ENCODE results near the gene TGFBR2.

The TGFBR2 gene

DNA sequence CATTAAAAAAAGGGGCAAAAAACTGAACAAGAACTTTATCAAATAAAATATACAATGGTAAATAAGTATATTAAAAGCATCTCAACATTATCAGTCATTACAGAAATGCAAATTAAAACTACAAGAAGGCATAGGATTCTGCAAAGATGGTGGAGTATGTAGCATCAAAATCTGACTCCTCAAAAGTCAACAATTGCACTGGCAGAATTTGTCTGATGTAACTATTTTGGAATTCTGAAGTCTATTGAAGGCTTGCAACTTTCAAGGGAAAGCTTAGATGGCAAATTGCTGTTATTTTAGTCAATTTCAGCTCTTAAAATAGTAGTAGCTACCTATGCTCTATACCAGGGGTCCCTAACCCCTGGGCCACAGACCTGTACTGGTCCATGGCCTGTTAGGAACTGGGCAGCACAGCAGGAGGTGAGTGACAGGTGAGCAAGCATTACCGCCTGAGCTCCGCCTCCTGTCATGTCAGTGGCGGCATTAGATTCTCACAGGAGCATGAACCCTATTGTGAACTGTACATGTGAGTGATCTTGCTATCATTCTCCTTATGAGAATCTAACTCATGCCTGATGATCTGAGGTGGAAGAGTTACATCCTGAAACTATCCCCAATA lies 107.6 kb downstream of the TGFBR2 start:
- Histone ChIP-seq H3K36me3 (ENCODE audit: control insufficient read depth in 1 of 2, insufficient read depth in 2 of 2, low read length in 2 of 2) (no peaks in the 10 kb centered on the region), H3K4me3 (ENCODE audit: low read depth in 1 of 2, low read length in 2 of 2) (no peak overlapping the region), H3K9me3 (ENCODE audit: control insufficient read depth in 1 of 2, low read length in 2 of 2) (no peaks in the 10 kb centered on the region), H3K4me1 (ENCODE audit: control insufficient read depth in 1 of 2, insufficient read depth in 2 of 2, low read length in 2 of 2) (no peaks in the 10 kb centered on the region), H3K27ac (ENCODE audit: low read length) (no peak overlapping the region), H3K27me3 (ENCODE audit: low read depth, low read length) (no peaks in the 10 kb centered on the region)

DNA sequence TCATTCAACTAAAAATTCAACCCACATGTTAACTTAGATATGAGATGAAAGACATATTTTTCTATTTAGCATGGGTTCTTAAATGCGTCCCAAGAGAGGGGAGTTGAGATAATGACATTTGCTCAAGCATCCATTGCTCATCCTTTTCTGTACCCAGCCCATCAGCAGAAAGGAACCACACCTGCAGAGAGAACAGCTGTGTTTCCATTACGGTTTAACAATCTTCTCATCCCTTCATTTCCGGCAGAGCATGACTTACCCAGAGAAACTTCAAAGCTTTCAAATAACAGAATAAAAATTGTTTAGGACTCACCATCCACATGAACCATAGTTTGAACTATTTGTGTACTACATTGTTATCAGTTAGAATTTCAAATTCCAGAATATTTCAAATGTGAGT lies 113.1 kb downstream of the TGFBR2 start:
- Histone ChIP-seq H3K9me3 (ENCODE audit: control insufficient read depth in 1 of 2, low read length in 2 of 2) (no peaks in the 10 kb centered on the region), H3K36me3 (ENCODE audit: control insufficient read depth in 1 of 2, insufficient read depth in 2 of 2, low read length in 2 of 2) (no peaks in the 10 kb centered on the region), H3K4me3 (ENCODE audit: low read depth in 1 of 2, low read length in 2 of 2) (no peak overlapping the region), H3K27me3 (ENCODE audit: low read depth, low read length) (no peaks in the 10 kb centered on the region), H3K27ac (ENCODE audit: low read length) (no peak overlapping the region), H3K4me1 (ENCODE audit: control insufficient read depth in 1 of 2, insufficient read depth in 2 of 2, low read length in 2 of 2) (peaks cover 0 to 9% of the 10 kb centered on the region in 2 donors)

DNA sequence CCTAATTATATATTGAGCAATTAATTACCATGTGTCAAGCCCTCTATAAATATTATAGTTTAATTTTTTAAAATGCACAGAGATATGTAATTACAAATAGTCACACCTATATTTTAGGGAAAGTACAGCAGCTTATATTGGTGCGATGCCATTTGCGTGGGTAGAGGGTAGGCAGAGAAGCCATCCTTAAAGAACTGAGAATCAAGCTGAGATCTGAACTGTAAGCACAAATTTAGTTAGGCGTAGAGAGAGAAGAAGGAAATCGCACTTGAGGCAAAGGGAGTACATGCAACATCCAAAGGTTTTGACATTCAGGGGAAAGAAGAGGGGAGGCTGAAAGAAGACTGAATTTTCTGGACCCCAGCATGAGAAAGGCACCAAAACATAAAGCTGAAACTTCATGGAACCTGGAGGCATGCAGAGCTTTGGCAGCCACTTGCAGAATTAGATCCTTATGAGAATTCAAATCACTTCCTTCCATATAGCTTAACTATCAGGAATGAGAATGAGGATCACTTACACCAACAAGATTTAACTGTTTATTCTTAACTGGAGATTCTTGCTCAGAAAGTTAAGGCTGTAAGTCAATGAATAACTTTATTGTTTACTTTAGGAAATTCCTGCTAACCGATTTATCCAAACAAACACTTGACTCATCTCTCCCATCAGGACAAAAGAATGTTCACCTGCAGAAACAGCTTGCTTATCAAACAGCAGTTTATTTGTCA lies 114.3 kb downstream of the TGFBR2 start:
- H3K36me3 ChIP-seq (ENCODE audit: control insufficient read depth in 1 of 2, insufficient read depth in 2 of 2, low read length in 2 of 2) = no peaks in the 10 kb centered on the region
- no peaks in the 10 kb centered on the region for H3K27me3 ChIP-seq (ENCODE audit: low read depth, low read length)
- H3K4me1 ChIP-seq (ENCODE audit: control insufficient read depth in 1 of 2, insufficient read depth in 2 of 2, low read length in 2 of 2) = peaks cover 0 to 9% of the 10 kb centered on the region in 2 donors

DNA sequence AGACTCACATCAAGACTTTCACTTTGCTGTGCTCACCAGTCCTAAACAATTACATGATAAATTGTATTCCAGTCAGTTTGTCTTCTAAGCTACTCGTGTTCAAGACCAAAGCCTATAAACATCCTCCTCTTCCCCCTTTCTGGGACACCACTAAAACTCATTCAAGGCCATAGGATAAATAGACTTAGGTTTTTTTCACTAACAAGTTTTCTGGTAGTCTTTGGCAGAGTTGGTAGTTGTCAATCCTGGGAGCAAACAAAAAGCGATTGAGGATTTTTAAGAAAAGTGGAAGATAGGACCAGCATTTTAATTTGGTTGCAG lies 114.9 kb downstream of the TGFBR2 start:
- no peak overlapping the region for H3K4me3 ChIP-seq (ENCODE audit: low read depth in 1 of 2, low read length in 2 of 2)
- no peaks in the 10 kb centered on the region for H3K36me3 ChIP-seq (ENCODE audit: control insufficient read depth in 1 of 2, insufficient read depth in 2 of 2, low read length in 2 of 2)
- H3K4me1 ChIP-seq (ENCODE audit: control insufficient read depth in 1 of 2, insufficient read depth in 2 of 2, low read length in 2 of 2) = peaks cover 0 to 9% of the 10 kb centered on the region in 2 donors
- no peak overlapping the region for H3K27ac ChIP-seq (ENCODE audit: low read length)
- H3K27me3 ChIP-seq (ENCODE audit: low read depth, low read length) = no peaks in the 10 kb centered on the region
- H3K9me3 ChIP-seq (ENCODE audit: control insufficient read depth in 1 of 2, low read length in 2 of 2) = no peaks in the 10 kb centered on the region

More for the DNA sequence above, 114.3 kb downstream of the TGFBR2 start:
- Histone ChIP-seq H3K4me3 (ENCODE audit: low read depth in 1 of 2, low read length in 2 of 2) (no peak overlapping the region), H3K27ac (ENCODE audit: low read length) (no peak overlapping the region), H3K9me3 (ENCODE audit: control insufficient read depth in 1 of 2, low read length in 2 of 2) (no peaks in the 10 kb centered on the region)

DNA sequence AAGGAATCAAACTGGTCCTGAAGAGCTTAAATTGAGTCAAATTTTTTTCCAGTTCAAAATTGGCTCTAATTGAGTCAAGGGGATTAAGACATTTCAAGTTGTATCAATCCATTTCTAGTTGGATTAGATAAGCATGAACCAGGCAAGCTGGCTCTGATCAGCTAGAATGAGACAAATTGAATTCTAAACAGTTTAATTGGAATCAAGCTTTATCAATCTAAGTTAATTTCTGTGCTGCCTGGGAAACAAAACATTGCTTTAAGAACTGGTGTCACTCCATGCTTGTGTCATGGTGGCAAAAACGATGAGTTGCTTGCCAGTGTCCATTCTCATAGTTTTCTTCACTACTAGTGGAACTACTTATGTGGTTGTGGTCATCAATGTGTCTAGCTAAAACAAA lies 116.8 kb downstream of the TGFBR2 start:
- Histone ChIP-seq H3K36me3 (ENCODE audit: control insufficient read depth in 1 of 2, insufficient read depth in 2 of 2, low read length in 2 of 2) (no peaks in the 10 kb centered on the region), H3K27me3 (ENCODE audit: low read depth, low read length) (no peaks in the 10 kb centered on the region)

DNA sequence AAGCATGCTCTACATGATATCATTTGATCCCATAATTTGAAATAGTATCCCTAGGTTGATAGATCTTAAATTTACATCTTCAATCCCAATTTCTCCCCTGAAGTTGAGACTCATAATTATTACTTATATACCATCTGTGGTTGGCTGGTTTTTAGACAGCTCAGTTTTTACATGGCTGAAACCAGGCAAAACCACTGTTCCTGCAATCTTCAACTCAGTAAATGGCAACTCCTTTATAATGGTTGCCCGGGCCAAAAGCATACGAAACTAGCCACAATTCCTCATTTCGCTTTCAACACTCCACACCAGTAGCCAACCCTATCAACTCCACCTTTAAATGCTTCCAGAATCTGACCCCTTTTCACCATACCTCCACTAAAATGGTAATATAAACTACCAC lies 118.5 kb downstream of the TGFBR2 start:
- Histone ChIP-seq H3K4me3 (ENCODE audit: low read depth in 1 of 2, low read length in 2 of 2) (no peak overlapping the region), H3K9me3 (ENCODE audit: control insufficient read depth in 1 of 2, low read length in 2 of 2) (no peaks in the 10 kb centered on the region), H3K27me3 (ENCODE audit: low read depth, low read length) (no peaks in the 10 kb centered on the region), H3K4me1 (ENCODE audit: control insufficient read depth in 1 of 2, insufficient read depth in 2 of 2, low read length in 2 of 2) (peaks cover 0 to 12% of the 10 kb centered on the region in 2 donors), H3K27ac (ENCODE audit: low read length) (no peak overlapping the region), H3K36me3 (ENCODE audit: control insufficient read depth in 1 of 2, insufficient read depth in 2 of 2, low read length in 2 of 2) (no peaks in the 10 kb centered on the region)

More for the DNA sequence above, 116.8 kb downstream of the TGFBR2 start:
- H3K4me1 ChIP-seq (ENCODE audit: control insufficient read depth in 1 of 2, insufficient read depth in 2 of 2, low read length in 2 of 2) = peaks cover 0 to 12% of the 10 kb centered on the region in 2 donors
- H3K9me3 ChIP-seq (ENCODE audit: control insufficient read depth in 1 of 2, low read length in 2 of 2) = no peaks in the 10 kb centered on the region
- no peak overlapping the region for H3K4me3 ChIP-seq (ENCODE audit: low read depth in 1 of 2, low read length in 2 of 2)
- no peak overlapping the region for H3K27ac ChIP-seq (ENCODE audit: low read length)

DNA sequence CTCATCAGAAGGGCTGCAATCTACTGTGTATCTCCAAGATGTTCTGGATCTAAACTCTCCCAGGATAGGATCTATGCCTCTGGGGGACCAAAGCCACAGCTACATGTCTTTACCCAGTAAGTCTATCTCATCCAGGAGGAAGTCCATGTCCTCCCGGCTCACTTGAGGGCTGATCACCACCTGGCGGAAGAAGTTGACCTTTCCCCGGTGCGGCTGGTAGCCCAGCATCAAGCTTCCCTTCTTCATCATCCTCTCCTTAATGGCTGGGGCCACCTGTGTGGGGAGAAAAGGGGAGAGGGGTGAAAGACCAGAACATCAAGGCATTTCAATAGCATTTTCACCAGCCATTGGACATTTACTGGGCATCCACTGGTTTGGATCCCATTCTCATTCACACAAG lies 121.7 kb downstream of the TGFBR2 start:
- Histone ChIP-seq H3K27me3 (ENCODE audit: low read depth, low read length) (no peaks in the 10 kb centered on the region), H3K4me1 (ENCODE audit: control insufficient read depth in 1 of 2, insufficient read depth in 2 of 2, low read length in 2 of 2) (peaks cover 0 to 4% of the 10 kb centered on the region in 2 donors), H3K9me3 (ENCODE audit: control insufficient read depth in 1 of 2, low read length in 2 of 2) (no peaks in the 10 kb centered on the region), H3K27ac (ENCODE audit: low read length) (no peak overlapping the region), H3K36me3 (ENCODE audit: control insufficient read depth in 1 of 2, insufficient read depth in 2 of 2, low read length in 2 of 2) (no peaks in the 10 kb centered on the region), H3K4me3 (ENCODE audit: low read depth in 1 of 2, low read length in 2 of 2) (no peak overlapping the region)

DNA sequence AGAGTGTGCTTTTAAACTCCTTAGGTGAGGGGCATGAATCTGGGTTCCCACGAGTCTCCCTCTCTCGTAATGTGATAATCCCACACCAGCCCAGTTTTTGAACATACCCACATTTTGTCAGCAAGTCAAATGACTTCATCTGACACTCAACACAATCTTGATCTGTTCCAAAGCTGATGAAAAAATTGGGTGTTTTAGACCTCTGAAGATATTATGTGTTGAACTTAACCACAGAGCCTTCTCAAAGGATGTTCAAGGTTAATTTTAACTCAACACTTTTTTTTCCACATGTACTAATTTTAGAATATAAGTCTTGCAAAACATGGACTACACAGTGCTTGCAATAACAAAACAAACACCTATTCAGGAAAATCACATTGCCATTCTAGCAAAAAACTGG lies 123.1 kb downstream of the TGFBR2 start:
- H3K36me3 ChIP-seq (ENCODE audit: control insufficient read depth in 1 of 2, insufficient read depth in 2 of 2, low read length in 2 of 2) = no peaks in the 10 kb centered on the region
- no peak overlapping the region for H3K4me3 ChIP-seq (ENCODE audit: low read depth in 1 of 2, low read length in 2 of 2)
- H3K4me1 ChIP-seq (ENCODE audit: control insufficient read depth in 1 of 2, insufficient read depth in 2 of 2, low read length in 2 of 2) = peaks cover 0 to 6% of the 10 kb centered on the region in 2 donors
- H3K9me3 ChIP-seq (ENCODE audit: control insufficient read depth in 1 of 2, low read length in 2 of 2) = no peaks in the 10 kb centered on the region
- no peaks in the 10 kb centered on the region for H3K27me3 ChIP-seq (ENCODE audit: low read depth, low read length)
- H3K27ac ChIP-seq (ENCODE audit: low read length) = no peak overlapping the region

DNA sequence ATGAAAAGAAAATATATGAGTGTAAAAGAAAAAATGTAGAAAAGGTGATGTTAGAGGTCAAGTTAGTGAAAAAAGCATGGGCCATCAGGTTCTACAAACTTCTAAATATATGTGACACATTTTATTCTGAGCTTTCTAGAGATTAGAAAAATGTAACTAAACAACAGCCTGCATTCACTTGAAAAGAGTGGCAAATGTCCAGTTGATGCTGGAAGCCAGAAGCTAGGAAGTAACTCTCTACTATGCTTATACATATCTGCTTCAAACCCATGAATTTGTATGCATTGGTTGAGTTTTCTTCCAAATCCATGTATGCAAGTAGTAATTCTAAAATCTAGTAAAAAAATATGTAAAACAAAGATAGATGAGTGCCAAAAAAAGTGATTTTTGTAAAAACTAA lies 123.5 kb downstream of the TGFBR2 start:
- Histone ChIP-seq H3K9me3 (ENCODE audit: control insufficient read depth in 1 of 2, low read length in 2 of 2) (no peaks in the 10 kb centered on the region), H3K27me3 (ENCODE audit: low read depth, low read length) (no peaks in the 10 kb centered on the region), H3K4me3 (ENCODE audit: low read depth in 1 of 2, low read length in 2 of 2) (no peak overlapping the region), H3K27ac (ENCODE audit: low read length) (no peak overlapping the region), H3K4me1 (ENCODE audit: control insufficient read depth in 1 of 2, insufficient read depth in 2 of 2, low read length in 2 of 2) (peaks cover 0 to 6% of the 10 kb centered on the region in 2 donors), H3K36me3 (ENCODE audit: control insufficient read depth in 1 of 2, insufficient read depth in 2 of 2, low read length in 2 of 2) (no peaks in the 10 kb centered on the region)

DNA sequence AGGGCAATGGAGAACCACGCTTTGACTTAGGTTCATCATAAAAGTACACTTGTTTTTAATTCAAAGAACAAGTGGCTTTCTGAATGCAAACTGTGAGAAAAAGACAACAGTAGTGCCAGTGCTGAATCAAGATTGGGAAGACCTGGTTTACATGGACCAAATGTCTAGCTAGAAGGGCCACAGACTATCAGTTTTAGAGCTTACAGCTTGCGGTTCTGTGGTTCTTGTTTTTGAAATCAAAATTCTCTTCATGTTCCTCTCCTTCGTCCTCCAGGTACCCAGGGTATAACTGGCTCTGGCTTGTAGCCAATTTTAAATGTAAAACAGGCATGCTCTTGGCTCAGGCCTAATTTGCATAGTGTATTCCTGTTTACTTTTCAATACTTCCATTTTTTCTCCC lies 124.6 kb downstream of the TGFBR2 start:
- Histone ChIP-seq H3K36me3 (ENCODE audit: control insufficient read depth in 1 of 2, insufficient read depth in 2 of 2, low read length in 2 of 2) (no peaks in the 10 kb centered on the region), H3K4me1 (ENCODE audit: control insufficient read depth in 1 of 2, insufficient read depth in 2 of 2, low read length in 2 of 2) (peaks cover 0 to 6% of the 10 kb centered on the region in 2 donors), H3K9me3 (ENCODE audit: control insufficient read depth in 1 of 2, low read length in 2 of 2) (no peaks in the 10 kb centered on the region), H3K4me3 (ENCODE audit: low read depth in 1 of 2, low read length in 2 of 2) (no peak overlapping the region), H3K27ac (ENCODE audit: low read length) (no peak overlapping the region), H3K27me3 (ENCODE audit: low read depth, low read length) (no peaks in the 10 kb centered on the region)

DNA sequence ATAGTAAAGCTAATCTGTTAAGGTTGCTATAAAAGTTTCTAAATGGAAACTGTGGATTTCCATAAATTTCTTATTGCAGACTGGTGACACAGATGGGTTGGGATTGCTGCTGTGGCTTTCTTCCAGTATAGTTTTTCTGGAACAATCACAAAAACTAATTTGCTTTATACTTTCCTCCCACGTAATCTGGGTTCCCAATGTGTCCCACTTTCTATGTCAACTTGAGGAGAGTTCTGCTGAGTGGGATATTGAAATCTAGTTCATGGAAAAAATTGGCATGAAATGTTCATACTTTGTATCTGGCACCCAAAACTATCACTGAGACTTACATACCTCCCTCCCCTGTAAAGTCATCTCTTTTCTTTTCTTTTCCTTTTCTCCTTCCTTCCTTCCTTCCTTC lies 126.8 kb downstream of the TGFBR2 start:
- Histone ChIP-seq H3K4me3 (ENCODE audit: low read depth in 1 of 2, low read length in 2 of 2) (no peak overlapping the region), H3K36me3 (ENCODE audit: control insufficient read depth in 1 of 2, insufficient read depth in 2 of 2, low read length in 2 of 2) (no peaks in the 10 kb centered on the region), H3K27me3 (ENCODE audit: low read depth, low read length) (no peaks in the 10 kb centered on the region), H3K4me1 (ENCODE audit: control insufficient read depth in 1 of 2, insufficient read depth in 2 of 2, low read length in 2 of 2) (peaks cover 0 to 2% of the 10 kb centered on the region in 2 donors), H3K9me3 (ENCODE audit: control insufficient read depth in 1 of 2, low read length in 2 of 2) (no peaks in the 10 kb centered on the region), H3K27ac (ENCODE audit: low read length) (no peak overlapping the region)

DNA sequence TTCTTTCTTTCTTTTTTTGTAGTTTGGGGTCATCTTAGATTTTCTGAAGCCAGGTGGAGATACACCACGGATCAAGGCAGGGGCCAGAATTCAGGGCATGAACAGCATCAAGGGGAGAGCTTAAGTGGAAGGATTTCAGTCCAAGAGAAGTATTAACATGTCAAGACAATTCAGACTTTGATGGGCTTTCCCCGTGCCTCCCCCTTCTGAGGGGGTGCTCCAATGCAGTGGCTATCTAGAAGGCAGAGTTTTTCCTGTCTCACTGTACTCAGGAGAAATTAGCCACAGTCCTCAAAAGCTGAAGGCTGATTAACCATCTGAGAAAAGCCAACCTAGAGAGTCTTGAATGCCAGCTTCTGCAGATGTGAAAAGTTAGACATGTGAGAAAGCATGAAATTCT lies 127.3 kb downstream of the TGFBR2 start:
- H3K4me1 ChIP-seq (ENCODE audit: control insufficient read depth in 1 of 2, insufficient read depth in 2 of 2, low read length in 2 of 2) = peaks cover 0 to 2% of the 10 kb centered on the region in 2 donors
- no peaks in the 10 kb centered on the region for H3K27me3 ChIP-seq (ENCODE audit: low read depth, low read length)
- H3K36me3 ChIP-seq (ENCODE audit: control insufficient read depth in 1 of 2, insufficient read depth in 2 of 2, low read length in 2 of 2) = no peaks in the 10 kb centered on the region
- no peaks in the 10 kb centered on the region for H3K9me3 ChIP-seq (ENCODE audit: control insufficient read depth in 1 of 2, low read length in 2 of 2)
- H3K4me3 ChIP-seq (ENCODE audit: low read depth in 1 of 2, low read length in 2 of 2) = no peak overlapping the region
- no peak overlapping the region for H3K27ac ChIP-seq (ENCODE audit: low read length)

All from muscle layer of duodenum (tissue), 2 donors.